H9 (cell line): ENCODE measurements around the gene KRT1. TPM values are rescaled to one million over a fixed set of nuclear protein-coding genes. Genes with fewer than 3 reads are reported as not detected.

Source experiments
- DNase-seq: peaks from one replicate; pipeline ENCODE4 v3.0.0-alpha.2; 2017
- H2AFZ ChIP-seq: one replicate; pipeline ENCODE4 v1.6.1; 2013; ENCODE audit warnings: mild to moderate bottlenecking, low read length, control low read depth, moderate library complexity
- H2AK5ac ChIP-seq: 2 replicates; pipeline ENCODE4 v1.6.1; 2013; ENCODE audit warnings: low read length, control low read depth, mixed read lengths; ENCODE audit not compliant: insufficient read length
- H2BK120ac ChIP-seq: one replicate; pipeline ENCODE4 v1.6.1; 2013; ENCODE audit warnings: low read depth, mild to moderate bottlenecking, low read length, control low read depth, inconsistent platforms; ENCODE audit not compliant: poor library complexity, severe bottlenecking
- H2BK12ac ChIP-seq: 2 replicates; pipeline ENCODE4 v1.6.1; 2013; ENCODE audit warnings: low read length, control low read depth, mixed read lengths, low read depth; ENCODE audit not compliant: insufficient read length
- H2BK15ac ChIP-seq: 2 replicates; pipeline ENCODE4 v1.6.1; 2013; ENCODE audit warnings: low read depth, low read length, control low read depth
- H2BK20ac ChIP-seq: one replicate; pipeline ENCODE4 v1.6.1; 2013; ENCODE audit warnings: low read depth, mild to moderate bottlenecking, low read length, control low read depth, inconsistent platforms; ENCODE audit not compliant: poor library complexity, severe bottlenecking
- H2BK5ac ChIP-seq: 2 replicates; pipeline ENCODE4 v1.6.1; 2013; ENCODE audit warnings: low read length, control low read depth, mixed read lengths; ENCODE audit not compliant: insufficient read length
- H3K14ac ChIP-seq: 2 replicates; pipeline ENCODE4 v1.6.1; 2013; ENCODE audit warnings: low read length, control low read depth; ENCODE audit not compliant: insufficient read depth
- H3K18ac ChIP-seq: 2 replicates; pipeline ENCODE4 v1.6.1; 2013; ENCODE audit warnings: low read depth, mild to moderate bottlenecking, mixed read lengths, low read length, control low read depth; ENCODE audit not compliant: insufficient read length
- H3K23ac ChIP-seq: 2 replicates; pipeline ENCODE4 v1.6.1; 2013; ENCODE audit warnings: low read length, control low read depth, mixed read lengths, low read depth; ENCODE audit not compliant: insufficient read length
- H3K23me2 ChIP-seq: 2 replicates; pipeline ENCODE4 v1.6.1; 2013; ENCODE audit warnings: low read depth, mild to moderate bottlenecking, mixed read lengths, low read length, control low read depth; ENCODE audit not compliant: insufficient read length, poor library complexity, severe bottlenecking
- H3K27ac ChIP-seq: 2 replicates; pipeline ENCODE4 v1.5.1; 2013; ENCODE audit warnings: low read length, control low read depth, mixed read lengths, low read depth; ENCODE audit not compliant: insufficient read length
- H3K27me3 ChIP-seq: 2 replicates; pipeline ENCODE4 v1.6.1; 2013; ENCODE audit warnings: low read length, control low read depth, inconsistent platforms; ENCODE audit not compliant: insufficient read depth
- H3K4ac ChIP-seq: 2 replicates; pipeline ENCODE4 v1.6.1; 2013; ENCODE audit warnings: low read depth, mild to moderate bottlenecking, control low read depth, inconsistent platforms, low read length, moderate library complexity
- H3K4me1 ChIP-seq: 2 replicates; pipeline ENCODE4 v1.6.1; 2013; ENCODE audit warnings: low read length, control low read depth, inconsistent platforms; ENCODE audit not compliant: insufficient read depth
- H3K4me2 ChIP-seq: 2 replicates; pipeline ENCODE4 v1.6.1; 2013; ENCODE audit warnings: low read length, control low read depth, mixed read lengths; ENCODE audit not compliant: insufficient read length, insufficient read depth
- H3K56ac ChIP-seq: 2 replicates; pipeline ENCODE4 v1.6.1; 2013; ENCODE audit warnings: low read depth, mild to moderate bottlenecking, mixed read lengths, low read length, control low read depth; ENCODE audit not compliant: insufficient read length
- H3K79me1 ChIP-seq: 2 replicates; pipeline ENCODE4 v1.6.1; 2013; ENCODE audit warnings: low read depth, mild to moderate bottlenecking, moderate library complexity, low read length, control low read depth, inconsistent platforms; ENCODE audit not compliant: insufficient read depth, poor library complexity, severe bottlenecking
- H3K79me2 ChIP-seq: 2 replicates; pipeline ENCODE4 v1.6.1; 2013; ENCODE audit warnings: low read length, control low read depth, inconsistent platforms; ENCODE audit not compliant: insufficient read depth
- H3K9ac ChIP-seq: 2 replicates; pipeline ENCODE4 v1.6.1; 2013; ENCODE audit warnings: low read length, control low read depth, mixed read lengths; ENCODE audit not compliant: insufficient read length; ENCODE audit errors: extremely low read depth
- H3K9me3 ChIP-seq: one replicate; pipeline ENCODE4 v1.6.1; 2013; ENCODE audit warnings: low read depth, low read length, inconsistent platforms; ENCODE audit not compliant: control insufficient read depth
- H3T11ph ChIP-seq: one replicate; pipeline ENCODE4 v1.6.1; 2013; ENCODE audit warnings: mild to moderate bottlenecking, low read length, control low read depth, inconsistent platforms
- H4K20me1 ChIP-seq: one replicate; pipeline ENCODE4 v1.6.1; 2013; ENCODE audit not compliant: control insufficient read depth, insufficient read length, insufficient read depth
- H4K5ac ChIP-seq: 2 replicates; pipeline ENCODE4 v1.6.1; 2013; ENCODE audit warnings: low read depth, mild to moderate bottlenecking, mixed read lengths, low read length, control low read depth; ENCODE audit not compliant: insufficient read length
- H4K8ac ChIP-seq: replicated peaks from 2 replicates; pipeline ENCODE4 v1.6.1; 2013; ENCODE audit warnings: low read length, control low read depth, mixed read lengths, low read depth; ENCODE audit not compliant: insufficient read length
- H4K91ac ChIP-seq: 2 replicates; pipeline ENCODE4 v1.6.1; 2013; ENCODE audit warnings: low read depth, mild to moderate bottlenecking, moderate library complexity, mixed read lengths, low read length, control low read depth; ENCODE audit not compliant: insufficient read length
- H3K27ac Mint-ChIP-seq, 3 experiments: 2 replicates in 2 of 3; 3 replicates in 1 of 3; pipeline ENCODE4 v1.8.0; 2020 to 2021; ENCODE audit warnings: mixed read lengths in 3 of 3, mild to moderate bottlenecking in 1 of 3, moderate library complexity in 1 of 3
- H3K27me3 Mint-ChIP-seq: 2 replicates; pipeline ENCODE4 v1.8.0; 2021; ENCODE audit warnings: low read depth, mild to moderate bottlenecking, moderate library complexity, mixed read lengths
- H3K36me3 Mint-ChIP-seq, 3 experiments: 2 replicates in 2 of 3; 3 replicates in 1 of 3; pipeline ENCODE4 v1.8.0; 2020 to 2021; ENCODE audit warnings: low read depth in 3 of 3, mixed read lengths in 3 of 3; ENCODE audit not compliant: insufficient read depth in 1 of 3
- H3K4me1 Mint-ChIP-seq, 2 experiments: 2 replicates each; pipeline ENCODE4 v1.8.0; 2020; ENCODE audit warnings: mixed read lengths in 2 of 2
- H3K4me3 Mint-ChIP-seq, 2 experiments: 2 replicates in 1 of 2; 3 replicates in 1 of 2; pipeline ENCODE4 v1.8.0; 2020 to 2021; ENCODE audit warnings: mild to moderate bottlenecking in 2 of 2, mixed read lengths in 2 of 2, moderate library complexity in 1 of 2
- H3K9me3 Mint-ChIP-seq, 2 experiments: 2 replicates in 1 of 2; 3 replicates in 1 of 2; pipeline ENCODE4 v1.8.0; 2020; ENCODE audit warnings: mild to moderate bottlenecking in 2 of 2, mixed read lengths in 2 of 2, moderate library complexity in 1 of 2
- WGBS: extraction: QIAGEN DNeasy Blood & Tissue Kit; methylation state at CpG from one replicate; pipeline ENCODE4 v1.1.7; 2013; ENCODE audit warnings: missing lambda C conversion rate, low lambda C conversion rate, mixed read lengths; ENCODE audit not compliant: insufficient read length; ENCODE audit errors: extremely low coverage; 5-methylcytosine and 5-hydroxymethylcytosine counted together
- total RNA-seq: library from RNA; stranded (reverse); gene quantifications from 2 replicates; pipeline ENCODE4 v1.2.1, GENCODE V29; 2021
- TF ChIP-seq, protein P1 (sequence below): fragments of 200-600 bp; sonication (generic); conservative IDR thresholded peaks from 3 replicates; pipeline ENCODE4 v1.8.0; 2021; ENCODE audit warnings: antibody characterized with exemption, mild to moderate bottlenecking

KRT1 gene
- total RNA-seq, 1 experiment from 2014 or later, result not detected

DNA sequence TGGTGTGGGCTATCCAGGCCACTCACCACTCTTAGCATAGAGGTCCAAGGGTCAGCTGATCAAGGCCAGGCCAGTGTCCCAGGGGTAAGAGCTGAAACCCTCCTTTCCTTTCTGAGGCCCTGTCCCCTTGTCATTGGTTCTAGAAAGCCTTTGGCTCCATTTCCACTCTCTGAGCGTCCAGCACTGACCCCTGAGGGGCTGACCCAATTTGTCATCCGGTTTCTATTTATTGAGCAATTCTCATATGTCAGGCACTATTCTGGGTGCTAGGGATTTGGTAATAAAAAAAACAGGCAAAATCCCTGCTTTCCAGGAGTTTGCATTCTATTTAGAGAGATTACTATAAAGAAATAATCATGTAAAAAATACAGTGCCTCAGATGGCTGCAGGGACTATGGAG, 19.8 kb upstream of the KRT1 start:
- Mint-ChIP-seq H3K4me3 (no peak overlapping the region), H3K27ac (no peak overlapping the region; a peak in 1 of 7 replicates), H3K36me3 (no peaks in the 10 kb centered on the region), H3K27me3 (peaks cover 30% of the 10 kb centered on the region), H3K4me1 (peaks cover 8 to 14% of the 10 kb centered on the region in 2 experiments), H3K9me3 (no peaks in the 10 kb centered on the region)
- DNase-seq, result no peak
- H3T11ph ChIP-seq, result no peak overlapping the region
- no peak overlapping the region for H2BK12ac ChIP-seq
- no peak overlapping the region for H2BK5ac ChIP-seq
- H3K9me3 ChIP-seq, result no peaks in the 10 kb centered on the region
- H3K27ac ChIP-seq, result no peak overlapping the region
- no peak overlapping the region for H4K8ac ChIP-seq
- H3K4me1 ChIP-seq, result no peaks in the 10 kb centered on the region
- no peaks in the 10 kb centered on the region for H3K27me3 ChIP-seq
- no peak overlapping the region for H3K4me2 ChIP-seq
- no peak overlapping the region for H4K5ac ChIP-seq
- no peaks in the 10 kb centered on the region for H3K79me2 ChIP-seq
- no peak overlapping the region for H3K56ac ChIP-seq
- H3K23ac ChIP-seq, result no peak overlapping the region
- WGBS, result no CpG with 5 or more reads among the region's 2 CpGs
- H3K4ac ChIP-seq, result no peak overlapping the region
- H4K91ac ChIP-seq, result no peak overlapping the region
- H3K14ac ChIP-seq, result no peak overlapping the region
- H3K9ac ChIP-seq, result no peak overlapping the region
- H2AFZ ChIP-seq, result no peak overlapping the region
- no peak overlapping the region for H2BK15ac ChIP-seq
- no peak overlapping the region for H2BK20ac ChIP-seq
- TF ChIP-seq, protein P1, sequence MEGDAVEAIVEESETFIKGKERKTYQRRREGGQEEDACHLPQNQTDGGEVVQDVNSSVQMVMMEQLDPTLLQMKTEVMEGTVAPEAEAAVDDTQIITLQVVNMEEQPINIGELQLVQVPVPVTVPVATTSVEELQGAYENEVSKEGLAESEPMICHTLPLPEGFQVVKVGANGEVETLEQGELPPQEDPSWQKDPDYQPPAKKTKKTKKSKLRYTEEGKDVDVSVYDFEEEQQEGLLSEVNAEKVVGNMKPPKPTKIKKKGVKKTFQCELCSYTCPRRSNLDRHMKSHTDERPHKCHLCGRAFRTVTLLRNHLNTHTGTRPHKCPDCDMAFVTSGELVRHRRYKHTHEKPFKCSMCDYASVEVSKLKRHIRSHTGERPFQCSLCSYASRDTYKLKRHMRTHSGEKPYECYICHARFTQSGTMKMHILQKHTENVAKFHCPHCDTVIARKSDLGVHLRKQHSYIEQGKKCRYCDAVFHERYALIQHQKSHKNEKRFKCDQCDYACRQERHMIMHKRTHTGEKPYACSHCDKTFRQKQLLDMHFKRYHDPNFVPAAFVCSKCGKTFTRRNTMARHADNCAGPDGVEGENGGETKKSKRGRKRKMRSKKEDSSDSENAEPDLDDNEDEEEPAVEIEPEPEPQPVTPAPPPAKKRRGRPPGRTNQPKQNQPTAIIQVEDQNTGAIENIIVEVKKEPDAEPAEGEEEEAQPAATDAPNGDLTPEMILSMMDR, result no peak
- H4K20me1 ChIP-seq, result no peaks in the 10 kb centered on the region
- no peak overlapping the region for H2BK120ac ChIP-seq
- no peak overlapping the region for H2AK5ac ChIP-seq
- no peaks in the 10 kb centered on the region for H3K23me2 ChIP-seq
- H3K79me1 ChIP-seq, result no peaks in the 10 kb centered on the region
- H3K18ac ChIP-seq, result no peak overlapping the region
